GM21723 (cell line): ENCODE results near the gene RESP18.
A peak's percentile ranks its signal among the peaks of the same experiment; 100 is the strongest.
"Not testable (repeated sequence)": the region's sequence is repeated elsewhere in the genome, so short reads cannot be mapped to it uniquely, and the experiment has no call there.

ENCODE experiments used
- ATAC-seq: cut with Tn5 transposase; IDR thresholded peaks from one replicate; pipeline ENCODE4 v1.9.1; 2021; ENCODE audit warnings: mild to moderate bottlenecking, moderate library complexity; ENCODE audit not compliant: unreplicated experiment

RESP18 gene

DNA sequence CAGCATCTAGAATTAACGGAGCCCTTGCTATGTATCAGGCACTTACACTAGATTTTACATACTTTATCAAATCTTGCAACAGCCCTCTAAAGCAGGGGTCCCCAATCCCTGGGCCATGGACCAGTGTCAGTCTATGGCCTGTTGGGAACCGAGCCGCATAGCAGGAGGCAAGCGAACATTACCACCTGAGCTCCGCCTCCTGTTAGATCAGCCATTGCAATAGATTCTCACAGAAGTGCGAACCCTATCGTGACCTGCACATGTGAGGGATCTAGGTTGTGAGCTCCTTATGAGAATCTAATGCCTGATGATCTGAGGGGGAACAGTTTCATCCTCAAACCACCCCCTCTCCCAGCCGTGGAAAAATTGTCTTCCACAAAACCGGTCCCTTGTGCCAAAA is 39.9 kb downstream of the RESP18 start:
- ATAC-seq, result no peak

DNA sequence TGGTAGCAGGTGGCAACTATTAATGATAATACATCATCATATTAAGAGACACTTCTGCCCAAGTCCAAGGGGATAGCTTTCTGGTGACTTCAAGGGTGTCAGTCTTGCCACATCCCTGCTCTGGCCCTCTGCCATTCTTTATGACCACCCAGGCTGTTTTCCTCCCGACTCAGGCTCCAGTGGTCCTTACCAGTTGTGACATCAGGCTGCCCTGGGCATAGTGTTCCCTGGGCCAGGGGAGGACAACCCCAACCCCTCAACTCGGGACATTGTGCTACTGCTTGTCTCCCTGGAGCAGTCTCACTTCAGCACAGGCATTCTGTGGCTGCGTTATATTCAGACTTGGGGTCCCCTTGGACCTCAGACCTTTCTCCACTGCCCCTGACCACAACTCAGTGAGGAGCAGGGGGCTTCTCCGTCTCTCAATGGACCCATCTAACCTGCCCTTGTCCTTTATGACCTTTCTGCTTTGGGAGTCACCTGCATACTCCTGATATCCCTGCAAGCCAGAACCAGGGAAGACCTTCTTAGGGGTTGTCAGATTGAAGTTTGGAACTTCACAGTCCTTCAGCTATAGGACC is 40.5 kb downstream of the RESP18 start:
- ATAC-seq, result no peak

DNA sequence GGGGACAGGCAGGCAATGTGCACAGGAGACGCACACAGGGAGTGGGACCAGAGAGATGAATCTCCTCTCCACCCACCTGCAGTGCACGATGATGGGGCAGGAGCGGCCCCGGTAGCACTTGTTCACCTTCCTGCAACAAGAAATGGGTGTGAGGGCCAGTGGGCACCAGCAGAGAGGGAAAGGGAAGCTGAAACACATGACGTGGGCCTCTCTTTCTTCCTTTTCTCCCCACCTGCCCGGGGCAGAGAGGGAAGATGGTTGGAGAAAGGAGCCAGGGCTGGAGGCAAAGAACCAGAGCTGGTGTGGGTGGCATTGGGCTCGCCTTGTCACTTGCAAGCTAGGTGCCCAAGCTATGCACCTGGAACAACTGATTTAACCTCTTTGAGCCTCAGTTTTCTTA is 41.1 kb downstream of the RESP18 start:
- no peak for ATAC-seq

DNA sequence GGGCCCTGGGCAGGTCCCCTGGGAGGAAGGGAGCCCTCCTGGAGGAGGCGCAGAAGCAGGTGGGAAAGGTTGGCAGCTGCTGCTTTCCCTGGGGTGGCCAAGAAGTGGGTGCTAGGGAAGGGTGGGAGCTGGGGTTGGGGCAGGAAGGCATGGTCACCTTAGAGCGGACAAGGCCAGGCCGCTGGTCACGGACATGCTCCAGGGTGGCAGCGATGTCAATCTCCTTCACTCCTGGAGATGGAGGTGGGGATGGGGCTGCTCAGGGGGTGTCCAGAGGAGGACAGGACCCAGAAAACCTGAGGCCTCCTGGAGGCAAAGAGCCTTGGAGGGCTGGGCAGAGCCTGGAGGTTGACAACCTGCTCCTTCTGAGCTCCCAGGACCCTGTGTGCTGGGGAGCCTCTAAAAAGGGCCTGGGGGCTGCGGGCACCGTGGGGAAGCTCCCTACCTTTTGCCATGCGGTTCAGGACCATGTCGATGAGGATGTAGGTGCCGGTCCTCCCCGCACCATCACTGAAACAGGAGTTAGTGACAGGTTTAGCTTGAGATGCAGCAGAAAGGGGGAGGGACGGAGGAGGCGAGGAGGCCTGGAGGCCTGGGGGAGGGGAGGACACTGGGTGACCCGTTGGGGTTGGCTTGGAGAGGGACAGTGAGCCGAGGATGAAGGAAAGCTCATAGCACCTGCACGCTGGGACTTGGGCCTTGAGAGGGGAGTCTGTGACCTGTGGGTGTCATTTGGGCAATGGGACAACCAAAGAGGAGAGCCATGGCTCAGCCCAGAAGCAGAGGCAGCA is 42.0 kb downstream of the RESP18 start:
- no peak for ATAC-seq

DNA sequence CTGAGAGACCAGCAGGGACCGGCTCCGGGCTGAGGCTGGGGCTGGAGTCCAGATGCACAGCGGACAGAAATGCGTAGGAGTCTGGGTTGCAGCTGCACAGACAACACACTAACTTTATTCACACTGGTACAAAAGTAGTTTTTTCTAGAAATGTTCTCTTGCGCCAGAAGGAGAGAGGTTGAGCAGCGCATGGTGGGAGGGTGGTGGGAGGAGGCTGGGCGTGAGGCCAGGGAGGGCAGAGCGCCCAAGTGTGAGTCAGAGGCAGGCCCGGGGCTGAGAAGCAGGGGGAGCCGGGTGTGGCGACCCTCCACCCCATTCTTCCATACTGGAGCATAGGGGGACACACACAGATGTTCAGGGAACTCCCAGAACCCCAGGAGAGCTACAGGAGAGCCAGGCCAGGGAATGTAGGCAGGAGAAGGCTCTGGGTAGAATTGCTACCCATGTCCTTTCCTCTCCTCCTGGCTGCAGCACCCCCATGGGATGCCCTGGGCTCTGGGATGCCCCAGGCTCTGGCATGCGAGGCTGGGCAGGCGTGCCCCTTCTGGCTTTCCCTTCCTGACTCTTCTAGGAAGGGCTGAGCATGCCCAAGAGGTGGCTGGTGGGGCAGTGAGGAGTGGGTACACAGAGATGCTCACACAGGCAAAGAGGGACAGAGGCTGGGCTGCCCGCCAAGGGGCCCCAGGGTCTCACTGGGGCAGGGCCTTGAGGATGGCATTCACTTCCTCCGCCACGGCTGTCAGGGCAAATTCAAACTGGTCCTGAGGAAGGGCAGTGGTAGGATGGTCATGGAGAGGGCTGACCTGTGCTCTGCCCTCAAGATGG is 42.8 kb downstream of the RESP18 start:
- no peak for ATAC-seq

DNA sequence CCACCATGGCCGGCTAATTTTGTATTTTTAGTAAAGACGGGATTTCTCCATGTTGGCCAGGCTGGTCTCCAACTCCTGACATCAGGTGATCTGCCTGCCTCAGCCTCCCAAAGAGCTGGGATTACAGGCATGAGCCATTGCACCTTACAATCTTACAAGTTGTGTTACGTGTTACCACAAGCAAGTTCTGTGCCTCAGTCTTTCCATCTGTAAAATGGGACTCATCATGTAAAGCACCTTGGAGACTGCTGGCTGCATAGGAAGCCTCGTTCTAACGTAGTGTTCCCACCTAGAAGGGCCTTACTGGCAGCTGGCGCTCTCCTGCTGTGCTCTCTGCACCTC is 43.4 kb downstream of the RESP18 start:
- no peak for ATAC-seq

DNA sequence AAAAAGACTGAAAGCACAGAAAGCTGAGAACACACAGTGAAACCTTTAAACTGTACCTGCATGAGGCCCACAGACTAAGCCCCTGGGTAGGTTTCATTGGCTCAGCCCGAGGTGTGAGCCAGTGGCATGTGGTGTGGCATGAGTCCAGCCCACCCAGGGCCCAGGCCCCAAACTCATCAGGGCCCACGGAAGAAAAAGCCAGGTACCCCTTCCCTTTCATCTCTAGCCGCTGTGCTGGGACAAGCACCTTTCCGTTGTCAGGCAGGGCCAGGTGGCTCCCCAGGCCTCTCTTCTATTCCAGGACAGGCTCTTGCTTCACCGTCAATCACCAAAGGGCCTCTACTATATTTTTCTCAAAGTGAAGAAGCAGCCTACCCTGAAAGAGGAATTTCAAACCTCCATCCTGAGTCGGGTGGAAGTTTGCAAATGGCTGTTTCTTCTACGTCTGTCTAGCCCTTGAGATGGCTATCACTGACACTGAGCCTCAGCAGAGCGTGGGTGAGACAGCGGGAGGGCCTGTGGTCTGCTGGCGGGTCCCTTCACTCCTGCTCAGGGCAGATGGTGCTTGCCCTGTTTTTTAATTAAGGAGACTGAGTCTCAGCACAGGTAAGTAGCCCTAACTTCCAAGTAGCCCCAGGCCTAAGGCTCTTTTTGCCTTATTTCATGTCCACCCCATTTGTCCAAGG is 44.8 kb downstream of the RESP18 start:
- no peak for ATAC-seq

DNA sequence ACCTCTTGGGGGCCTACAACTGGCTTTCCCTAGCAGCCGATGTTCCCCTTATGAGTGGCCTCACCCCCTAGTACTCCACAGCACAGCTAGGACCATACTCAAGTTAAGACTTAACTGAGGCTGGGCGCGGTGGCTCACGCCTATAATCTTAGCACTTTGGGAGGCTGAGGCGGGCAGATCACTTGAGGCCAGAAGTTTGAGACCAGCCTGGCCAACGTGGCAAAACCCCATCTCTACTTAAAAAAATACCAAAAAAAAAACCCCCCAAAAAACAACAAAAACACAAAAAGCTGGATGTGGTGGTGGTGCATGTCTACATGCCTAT is 45.5 kb downstream of the RESP18 start:
- not testable (repeated sequence) for ATAC-seq

DNA sequence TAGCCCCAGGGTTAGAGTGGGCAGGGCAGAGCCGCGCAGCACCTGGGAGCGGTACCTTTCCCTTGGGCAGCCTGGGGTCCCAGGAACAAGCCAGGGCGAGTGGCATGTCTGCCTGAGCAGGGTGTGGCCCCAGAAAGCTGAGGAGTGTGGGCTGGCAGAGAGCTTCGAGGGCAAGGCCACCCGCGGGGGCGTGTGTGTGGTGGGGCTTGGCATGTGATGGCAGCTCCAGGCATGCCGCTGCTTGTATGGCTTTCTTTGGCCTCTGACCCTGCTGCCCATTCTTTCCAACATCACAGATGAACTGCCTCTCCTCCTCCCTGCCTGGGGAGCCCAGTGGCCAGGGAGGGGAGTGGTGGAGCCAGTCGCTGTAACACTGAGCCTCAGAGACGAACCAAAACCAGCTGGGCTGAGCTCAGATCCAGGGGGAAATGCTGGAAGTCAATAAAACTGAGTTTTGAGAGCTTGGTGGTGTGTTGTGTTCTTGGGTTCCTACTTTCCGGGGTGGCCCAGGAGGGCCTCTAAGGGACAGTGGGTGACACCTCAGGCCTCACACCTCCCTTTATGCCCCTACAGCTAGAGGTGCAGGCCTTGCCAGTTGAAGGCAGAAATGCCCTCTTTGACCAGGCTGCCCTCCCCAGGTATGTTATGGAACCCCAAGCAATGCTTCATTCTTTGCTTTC is 46.0 kb downstream of the RESP18 start:
- ATAC-seq, result no peak

DNA sequence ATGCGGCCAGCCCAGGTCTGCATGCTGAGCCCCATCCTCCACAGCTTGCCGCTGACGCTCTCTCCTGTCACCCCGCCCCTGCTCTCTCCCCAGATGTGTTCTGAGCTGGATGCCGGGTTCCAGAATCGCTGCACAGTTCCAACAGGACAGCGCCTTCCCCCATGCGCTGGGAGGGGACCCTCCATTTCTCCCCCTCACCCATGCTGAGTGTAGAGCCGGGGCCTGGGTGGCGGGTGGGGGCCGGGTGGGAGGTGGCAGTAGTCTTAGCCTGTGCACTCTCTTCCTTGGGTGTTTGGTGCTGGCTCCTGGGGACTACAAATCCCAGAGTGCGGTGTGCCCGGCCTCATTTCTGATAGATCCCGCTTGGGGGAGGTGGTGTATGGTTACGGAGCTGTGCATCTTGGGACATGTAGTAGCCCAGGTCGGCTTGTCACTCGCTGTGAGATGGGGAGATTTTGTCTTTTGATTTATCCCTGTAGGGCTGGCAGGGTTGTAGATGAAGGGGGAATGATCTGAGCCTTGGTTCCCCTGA is 46.6 kb downstream of the RESP18 start:
- no peak for ATAC-seq

DNA sequence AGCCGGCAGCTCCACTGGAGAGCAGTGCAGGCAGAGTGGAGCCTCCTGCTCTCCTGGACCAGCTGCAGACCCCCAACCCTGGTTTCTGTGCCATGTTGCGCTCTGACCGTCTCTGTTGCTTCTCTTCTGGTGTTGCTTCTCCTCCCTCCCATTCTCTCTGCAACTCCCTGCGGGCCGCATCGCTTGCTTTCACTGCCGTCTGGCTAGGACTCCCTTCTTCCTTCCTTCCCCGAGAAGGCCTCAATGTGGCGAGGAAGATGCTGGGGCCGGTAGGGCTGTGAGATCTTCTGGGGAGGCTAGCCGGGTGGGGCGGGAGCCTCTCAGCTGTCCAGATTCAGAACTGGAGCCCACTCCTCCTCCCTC is 47.2 kb downstream of the RESP18 start:
- no peak for ATAC-seq

DNA sequence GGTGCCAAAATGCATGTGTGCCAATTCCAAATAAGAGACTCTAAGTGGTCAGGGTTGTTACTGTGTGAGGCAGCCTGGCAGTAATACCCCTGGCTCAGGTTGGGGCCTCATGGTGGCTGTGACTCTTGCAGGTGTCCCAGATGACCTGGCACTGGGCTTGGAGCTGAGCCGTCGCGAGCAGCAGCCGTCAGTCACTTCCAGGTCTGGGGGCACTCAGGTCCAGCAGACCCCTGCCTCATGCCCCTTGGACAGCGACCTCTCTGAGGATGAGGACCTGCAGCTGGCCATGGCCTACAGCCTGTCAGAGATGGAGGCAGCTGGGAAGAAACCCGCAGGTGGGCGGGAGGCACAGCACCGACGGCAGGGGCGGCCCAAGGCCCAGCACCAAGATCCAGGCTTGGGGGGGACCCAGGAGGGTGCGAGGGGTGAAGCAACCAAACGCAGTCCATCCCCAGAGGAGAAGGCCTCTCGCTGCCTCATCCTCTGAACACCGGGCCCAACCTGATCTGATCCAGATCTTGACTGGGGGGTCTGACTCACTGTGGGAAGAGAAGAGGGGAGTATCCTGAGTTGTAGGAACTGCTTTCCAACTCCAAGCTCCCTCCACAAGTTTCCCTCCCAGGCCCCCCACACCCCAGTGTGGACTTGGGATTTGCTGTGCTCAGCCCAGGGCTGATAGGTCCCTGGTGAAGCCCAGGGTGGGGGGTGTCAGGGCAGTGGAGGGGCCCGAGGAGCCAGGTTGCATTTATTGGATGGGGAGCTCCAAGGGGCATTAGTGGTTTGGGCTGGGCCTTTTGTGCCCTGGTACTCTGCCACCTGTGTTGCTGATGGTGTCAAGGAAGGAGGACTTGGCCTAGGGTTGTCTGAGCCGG is 47.8 kb downstream of the RESP18 start:
- ATAC-seq, result no peak

DNA sequence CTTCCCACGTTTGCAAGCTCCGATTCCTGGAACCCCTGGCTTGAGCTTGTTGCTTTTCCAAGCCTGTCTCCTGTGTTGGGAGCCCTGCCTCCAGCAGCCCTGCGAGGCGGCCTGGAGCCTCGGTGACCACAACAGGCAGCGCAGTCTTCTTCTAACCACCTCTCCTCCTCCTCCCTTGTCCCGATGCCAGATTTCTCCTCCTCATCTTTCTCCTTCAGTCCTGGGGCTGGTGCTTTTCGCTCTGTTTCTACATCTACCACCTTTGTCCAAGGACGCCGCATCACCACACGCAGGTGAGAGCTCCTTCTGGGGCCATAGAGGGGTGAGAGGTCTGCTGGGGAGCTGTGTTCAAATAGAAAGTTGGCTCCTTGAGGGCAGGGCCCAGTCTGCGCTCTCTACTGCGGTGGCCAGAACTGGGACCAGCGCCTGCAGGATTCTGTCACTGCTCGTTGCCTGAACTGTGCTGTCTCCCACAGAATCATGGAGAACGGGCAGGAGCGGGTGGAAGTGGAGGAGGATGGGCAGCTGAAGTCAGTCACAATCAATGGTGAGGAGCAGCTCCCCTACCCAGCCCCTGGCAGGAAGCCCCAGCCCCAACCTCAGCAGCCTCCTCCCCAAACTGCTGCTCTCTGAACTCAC is 49.5 kb downstream of the RESP18 start:
- ATAC-seq, result no peak

DNA sequence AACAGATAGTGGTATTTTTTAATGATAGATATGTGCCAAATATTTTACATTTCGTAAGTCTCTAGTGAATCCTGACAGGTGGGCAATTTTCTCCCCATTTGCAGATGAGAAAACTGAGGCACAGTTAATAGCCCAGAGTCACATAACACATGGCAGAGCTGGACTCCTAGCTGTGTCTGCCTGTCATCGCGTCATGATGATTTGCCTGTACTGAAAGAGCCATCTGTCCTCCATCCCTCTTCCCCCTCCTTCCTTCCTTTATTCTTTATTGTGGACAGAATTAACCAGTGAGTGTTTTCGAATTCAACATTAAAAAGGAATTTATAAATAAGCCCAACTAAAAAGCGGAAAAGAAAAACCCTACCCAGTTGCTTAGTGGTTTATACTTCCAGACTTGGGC is 50.2 kb downstream of the RESP18 start:
- no peak for ATAC-seq

DNA sequence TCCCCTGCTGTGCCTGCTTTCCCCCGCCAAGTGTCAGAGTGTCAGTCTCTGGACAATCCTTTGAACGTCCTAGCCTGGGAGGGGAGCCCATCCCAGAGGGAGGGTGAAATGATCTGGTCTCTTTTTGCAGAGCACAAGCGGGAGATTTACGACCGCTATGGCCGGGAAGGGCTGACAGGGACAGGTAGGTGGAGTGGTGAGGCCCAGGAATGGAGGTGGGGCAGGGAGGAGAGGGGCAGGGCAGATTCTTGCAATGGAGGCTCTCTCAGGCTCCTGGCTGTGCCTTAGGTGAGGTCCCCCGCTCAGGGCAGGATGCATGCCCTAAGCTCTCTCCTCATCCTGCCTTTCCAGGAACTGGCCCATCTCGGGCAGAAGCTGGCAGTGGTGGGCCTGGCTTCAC is 51.0 kb downstream of the RESP18 start:
- no peak for ATAC-seq

DNA sequence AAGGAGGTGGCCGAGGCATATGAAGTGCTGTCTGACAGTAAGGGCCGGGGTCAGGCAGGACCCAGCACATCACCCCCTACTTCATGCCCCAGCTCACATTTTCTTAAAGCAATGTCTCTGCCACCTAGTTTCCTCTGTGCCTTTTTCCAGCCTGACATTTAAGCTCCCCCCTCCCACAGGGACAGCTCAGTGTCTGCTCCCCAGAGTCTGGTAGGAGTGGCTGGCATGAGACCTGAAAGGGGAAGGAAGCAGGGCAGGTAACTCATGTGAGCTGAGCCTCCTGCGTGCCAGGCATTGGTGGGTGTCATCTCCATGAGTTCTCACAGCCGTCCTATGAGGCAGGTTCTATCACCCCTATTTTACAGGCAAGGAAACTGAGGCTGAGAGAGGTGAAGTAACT is 51.9 kb downstream of the RESP18 start:
- ATAC-seq, result no peak

DNA sequence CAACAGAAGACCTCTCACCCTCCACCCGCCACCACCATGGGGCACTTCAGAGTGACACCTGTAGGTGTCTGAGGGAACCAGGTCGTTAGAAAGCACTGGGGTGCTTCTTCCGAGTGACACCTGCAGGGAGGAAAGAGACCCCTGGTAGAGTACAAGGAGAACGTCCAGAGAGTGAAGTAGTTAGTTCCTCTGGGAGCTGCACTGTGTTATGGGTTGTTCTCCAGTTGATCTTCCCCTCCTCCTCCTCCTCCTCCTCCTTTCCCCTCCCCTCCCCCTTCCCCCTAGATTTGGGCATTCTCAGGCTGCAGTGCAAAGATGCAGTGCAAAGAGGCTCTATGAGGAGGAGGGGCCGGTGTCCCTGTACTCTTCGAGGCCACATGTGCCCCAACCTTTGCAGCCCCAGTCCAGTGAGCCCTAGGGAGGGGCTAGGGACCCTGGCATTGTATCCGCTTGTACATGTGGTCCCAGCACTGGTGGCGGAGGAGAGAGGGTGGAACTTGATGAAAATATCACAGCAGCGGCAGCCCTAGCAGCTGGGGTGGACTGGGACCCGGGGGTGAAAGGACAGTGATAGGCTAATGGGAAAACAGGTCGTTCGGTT is 52.5 kb downstream of the RESP18 start:
- ATAC-seq, result no peak

DNA sequence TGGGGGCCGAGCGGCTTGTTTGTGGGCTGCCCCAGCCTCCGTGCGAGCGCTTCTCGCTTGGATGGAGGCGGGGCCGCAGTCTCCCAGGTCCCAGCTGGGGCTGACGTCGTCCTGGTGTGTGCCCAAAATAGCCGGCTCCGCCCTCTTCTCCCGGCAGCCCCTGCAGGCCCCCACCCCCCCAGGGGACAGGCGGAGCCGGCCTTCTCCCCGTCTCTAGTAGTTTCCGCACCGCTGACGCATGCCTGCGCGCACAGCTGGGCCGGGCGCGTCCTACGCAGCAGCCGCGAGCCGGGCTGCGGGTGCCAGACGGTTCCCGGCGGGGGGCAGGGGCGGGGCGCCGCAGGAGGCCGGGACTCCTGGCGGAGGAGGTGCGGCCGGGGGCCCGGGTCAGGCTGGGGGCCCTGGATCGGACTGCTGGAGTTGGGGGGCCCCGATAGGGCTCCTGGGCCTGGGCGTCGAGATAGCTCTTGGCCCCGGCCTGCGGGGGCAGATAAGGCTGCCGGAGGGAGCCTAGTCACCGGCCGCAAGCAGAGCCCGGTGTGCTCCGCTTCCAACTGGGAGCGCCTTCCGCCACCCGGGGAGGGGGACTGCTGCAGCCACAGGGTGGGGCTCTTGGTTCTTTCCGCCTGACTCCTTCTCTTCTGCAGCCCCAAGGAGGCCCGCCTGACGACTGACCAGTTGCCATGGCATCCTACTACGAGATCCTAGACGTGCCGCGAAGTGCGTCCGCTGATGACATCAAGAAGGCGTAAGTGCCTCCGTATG is 53.2 kb downstream of the RESP18 start, which contains the start of gene DNAJB2:
Gene DNAJB2 (plus strand): TSS at position 216 of the 765 bp plus-strand sequence. CDS start 468 bp downstream, at position 684.
- ATAC-seq, result peak; percentile 88
